GM19351 (cell line): Measurements from ENCODE around the gene GPR55.
"Not testable (repeated sequence)": the region's sequence is repeated elsewhere in the genome, so short reads cannot be mapped to it uniquely, and the experiment has no call there.

Experiments used
- ATAC-seq: cut with Tn5 transposase; IDR thresholded peaks from one replicate; pipeline ENCODE4 v1.9.1; 2021; ENCODE audit warnings: mild to moderate bottlenecking, moderate library complexity; ENCODE audit not compliant: unreplicated experiment

Gene GPR55, protein sequence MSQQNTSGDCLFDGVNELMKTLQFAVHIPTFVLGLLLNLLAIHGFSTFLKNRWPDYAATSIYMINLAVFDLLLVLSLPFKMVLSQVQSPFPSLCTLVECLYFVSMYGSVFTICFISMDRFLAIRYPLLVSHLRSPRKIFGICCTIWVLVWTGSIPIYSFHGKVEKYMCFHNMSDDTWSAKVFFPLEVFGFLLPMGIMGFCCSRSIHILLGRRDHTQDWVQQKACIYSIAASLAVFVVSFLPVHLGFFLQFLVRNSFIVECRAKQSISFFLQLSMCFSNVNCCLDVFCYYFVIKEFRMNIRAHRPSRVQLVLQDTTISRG

DNA sequence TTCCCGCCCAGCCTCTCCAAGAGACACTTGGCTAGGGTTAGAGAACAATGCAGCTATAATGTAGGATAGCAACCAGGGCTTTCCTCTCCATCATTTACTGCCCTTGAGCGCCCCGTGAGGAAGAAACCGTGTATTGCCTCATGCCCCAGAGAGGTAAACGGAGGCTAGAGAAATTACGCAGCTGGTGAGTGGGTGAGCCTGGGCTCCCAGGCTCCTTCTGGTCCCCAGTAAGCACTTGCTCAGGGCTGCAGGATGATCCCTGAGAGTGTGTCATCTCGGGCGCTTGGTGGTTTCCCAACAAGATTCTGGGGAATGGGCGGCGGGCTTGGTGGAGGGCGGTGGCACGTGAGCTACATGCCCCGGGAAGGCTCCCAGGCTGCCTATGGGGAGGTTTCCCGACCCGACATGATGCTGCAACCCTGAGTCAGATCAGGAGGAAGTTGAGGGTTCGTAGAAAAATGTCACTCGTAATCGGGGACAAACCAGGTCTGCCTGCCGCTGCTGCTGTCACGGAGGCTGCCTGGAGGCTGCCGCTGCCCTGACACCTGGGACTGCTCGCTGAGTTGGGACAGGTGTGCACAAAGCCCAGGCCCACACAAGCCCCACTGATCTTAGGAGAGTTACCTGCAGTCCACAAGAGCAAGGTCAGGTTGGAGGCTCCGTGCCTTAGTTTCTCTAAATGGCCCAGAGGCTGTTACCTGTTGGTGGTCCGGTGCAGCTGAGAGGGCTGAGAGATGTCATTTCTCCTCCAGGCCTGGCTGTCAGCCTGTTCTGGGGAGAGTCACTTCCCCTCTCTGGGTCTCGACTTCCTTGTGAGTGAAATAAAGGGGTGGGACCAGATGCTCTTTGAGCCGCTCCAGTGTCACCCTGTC, at the start of gene GPR55:
GPR55 (minus strand) TSS at position 773 of the 872 bp plus-strand sequence. CDS start 14,280 bp downstream, outside the sequence.
- ATAC-seq: peak; percentile 46

DNA sequence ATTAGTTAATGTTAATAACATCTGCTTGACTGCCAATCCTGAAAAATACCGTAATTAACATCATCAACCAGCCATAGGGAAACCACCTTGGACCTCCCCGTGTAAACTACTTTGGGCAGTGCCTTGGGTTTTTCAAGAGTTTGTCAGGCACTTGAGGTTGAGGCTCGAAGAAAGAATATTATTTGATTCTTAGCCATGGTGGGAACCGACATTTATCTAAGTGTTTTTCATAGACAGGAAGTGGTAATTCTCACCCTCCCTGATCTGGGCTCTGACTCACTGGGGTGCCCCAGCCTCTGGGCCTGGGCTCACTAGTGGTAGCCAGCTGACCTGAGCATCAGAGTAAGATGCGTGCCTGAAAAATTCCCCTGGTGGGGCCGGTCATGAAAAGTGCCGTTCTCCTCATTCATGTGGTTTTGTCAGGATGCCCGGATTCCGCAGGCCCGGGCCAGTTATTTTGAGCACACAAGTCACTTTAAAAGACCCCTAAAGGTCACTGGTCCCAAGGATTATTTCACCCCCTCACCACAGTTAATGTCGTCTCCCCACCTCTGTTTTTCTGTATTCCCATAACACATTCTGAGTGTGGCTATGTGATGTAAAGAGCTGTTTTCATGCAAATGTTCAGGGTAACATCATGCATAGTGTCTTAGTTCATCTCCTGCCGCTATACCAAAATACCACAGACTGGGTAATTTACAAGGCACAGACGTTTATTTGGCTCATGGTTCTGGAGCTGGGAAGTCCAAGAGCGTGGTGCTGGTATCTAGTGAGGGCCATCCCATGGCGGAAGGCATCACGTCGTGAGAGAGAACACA, 49.3 kb upstream of the GPR55 start:
- ATAC-seq: peak; percentile 67

DNA sequence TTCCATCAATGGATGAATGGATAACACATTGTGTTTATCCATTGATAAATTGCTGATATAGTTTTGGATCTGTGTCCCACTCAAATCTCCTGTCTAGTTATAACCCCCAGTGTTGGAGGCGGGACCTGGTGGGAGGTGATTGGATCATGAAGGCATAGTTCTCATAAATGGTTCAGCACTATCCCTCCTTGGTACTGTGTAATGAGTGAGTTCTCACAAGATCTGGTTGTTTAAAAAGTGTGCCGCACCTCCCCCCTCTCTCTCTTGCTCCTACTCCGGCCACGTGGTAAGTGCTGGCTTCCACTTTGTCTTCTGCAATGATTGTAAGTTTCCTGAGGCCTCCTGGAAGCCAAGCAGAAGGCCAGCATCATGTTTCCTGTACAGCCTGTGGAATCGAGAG, 47.0 kb upstream of the GPR55 start:
- ATAC-seq: no peak

DNA sequence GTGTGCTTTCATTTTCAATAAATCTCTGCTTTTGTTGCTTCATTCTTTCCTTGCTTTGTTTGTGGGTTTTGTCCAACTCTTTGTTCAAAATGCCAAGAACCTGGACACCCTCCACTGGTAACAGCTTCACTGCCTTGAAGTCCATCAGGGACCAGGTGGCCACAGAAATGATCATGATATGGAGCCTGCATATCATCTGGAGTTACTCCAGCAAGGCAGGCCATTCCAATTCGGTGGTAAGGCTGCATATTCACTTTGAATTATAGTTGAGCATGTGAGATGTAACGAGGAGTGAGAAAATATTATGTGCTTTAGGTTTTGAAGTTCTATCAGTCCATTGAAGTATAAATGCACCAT, 44.6 kb upstream of the GPR55 start:
- peak; percentile 2 for ATAC-seq

DNA sequence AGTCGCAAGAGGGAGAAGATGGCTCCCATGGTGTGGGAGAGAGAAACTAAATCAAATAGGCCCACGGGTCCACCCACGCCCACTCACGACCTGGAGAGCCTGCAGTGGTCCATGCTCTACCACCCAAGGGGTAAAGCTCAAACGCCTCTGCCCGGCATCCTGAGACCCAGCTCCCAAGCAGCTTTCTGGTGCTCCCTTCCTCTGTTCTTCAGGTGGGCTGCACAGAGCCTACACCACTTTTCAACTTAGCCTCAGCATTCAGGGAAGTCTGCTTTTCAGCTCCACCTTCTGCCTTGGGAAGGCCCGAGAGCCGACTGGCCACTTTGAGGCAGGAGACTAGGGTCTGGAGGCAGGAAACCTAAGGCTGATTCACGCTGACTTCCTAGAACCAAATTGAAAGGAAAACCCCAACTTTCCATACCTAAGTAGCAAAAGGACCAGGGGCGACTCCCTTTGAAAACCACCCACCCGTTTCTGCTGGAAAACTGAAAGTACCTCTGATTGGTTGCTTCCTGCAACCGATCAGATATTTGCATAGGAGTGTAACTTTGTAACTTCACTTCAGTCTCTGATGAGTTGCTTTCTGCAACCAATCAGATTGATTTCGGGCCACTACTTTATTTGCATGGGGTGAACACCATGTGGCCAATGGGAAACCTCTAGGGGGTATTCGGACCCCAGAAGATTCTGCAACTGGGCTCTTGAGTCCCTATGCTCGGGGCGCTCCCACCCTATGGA, 44.0 kb upstream of the GPR55 start:
- ATAC-seq: peak; percentile 50

DNA sequence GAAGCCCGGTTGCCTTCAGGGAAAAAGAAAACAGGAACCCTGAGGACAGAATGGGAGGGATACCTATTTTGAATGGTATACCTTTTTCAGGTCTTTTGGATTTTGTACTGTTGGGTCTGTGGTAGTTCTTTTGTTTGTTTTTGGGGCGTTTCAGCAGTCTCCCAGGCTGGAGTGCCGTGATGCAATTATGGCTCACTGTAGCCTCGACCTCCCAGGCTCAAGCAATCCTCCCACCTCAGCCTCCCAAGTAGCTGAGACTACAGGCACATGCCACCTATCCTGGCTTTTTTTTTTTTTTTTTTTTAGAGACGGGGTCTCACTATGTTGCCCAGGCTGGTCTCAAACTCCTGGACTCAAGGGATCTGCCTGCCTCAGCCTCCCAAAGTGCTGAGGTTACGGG, 43.3 kb upstream of the GPR55 start:
- not testable (repeated sequence) for ATAC-seq

DNA sequence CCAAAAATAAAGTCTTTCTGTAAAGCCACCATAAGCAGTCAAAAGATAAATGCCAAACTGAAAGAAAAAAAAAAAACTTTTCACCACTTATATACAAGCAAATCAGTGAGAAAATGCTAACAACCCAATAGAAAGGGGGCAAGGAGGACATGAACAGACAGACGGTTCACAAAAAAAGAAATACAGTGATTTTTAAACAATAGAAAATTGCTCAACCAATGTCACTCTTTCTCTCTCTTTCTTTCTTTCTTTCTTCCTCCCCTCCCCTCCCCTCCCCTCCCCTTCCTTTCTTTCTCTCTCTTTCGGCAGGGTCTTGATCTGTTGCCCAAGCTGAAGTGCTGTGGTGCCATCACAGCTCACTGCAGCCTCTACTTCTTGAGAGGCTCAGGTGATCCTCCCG, 42.1 kb upstream of the GPR55 start:
- no peak for ATAC-seq

DNA sequence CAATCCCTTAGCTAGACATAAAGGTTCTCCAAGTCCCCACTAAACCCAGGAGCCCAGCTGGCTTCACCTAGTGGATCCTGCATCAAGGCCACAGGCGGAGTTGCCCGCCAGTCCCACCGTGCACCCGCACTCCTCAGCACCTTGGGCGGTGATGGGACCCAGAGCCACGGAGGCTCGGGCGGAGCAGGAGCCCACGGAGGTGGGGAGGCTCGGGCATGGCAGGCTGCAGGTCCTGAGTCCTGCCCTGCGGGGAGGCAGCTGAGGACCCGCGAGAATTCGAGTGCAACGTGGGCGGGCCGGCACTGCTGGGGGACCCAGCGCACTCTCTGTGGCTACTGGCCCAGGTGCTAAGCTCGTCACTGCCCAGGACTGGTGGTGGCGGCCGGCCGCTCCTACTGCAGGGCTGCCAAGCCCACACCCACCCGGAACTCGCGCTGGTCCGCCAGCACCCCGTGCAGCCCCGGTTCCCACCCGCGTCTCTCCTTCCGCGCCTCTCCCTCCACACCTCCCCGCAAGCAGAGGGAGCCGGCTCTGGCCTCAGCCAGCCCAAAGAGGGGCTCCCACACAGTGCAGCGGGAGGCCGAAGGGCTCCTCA, 39.2 kb upstream of the GPR55 start:
- ATAC-seq: no peak

DNA sequence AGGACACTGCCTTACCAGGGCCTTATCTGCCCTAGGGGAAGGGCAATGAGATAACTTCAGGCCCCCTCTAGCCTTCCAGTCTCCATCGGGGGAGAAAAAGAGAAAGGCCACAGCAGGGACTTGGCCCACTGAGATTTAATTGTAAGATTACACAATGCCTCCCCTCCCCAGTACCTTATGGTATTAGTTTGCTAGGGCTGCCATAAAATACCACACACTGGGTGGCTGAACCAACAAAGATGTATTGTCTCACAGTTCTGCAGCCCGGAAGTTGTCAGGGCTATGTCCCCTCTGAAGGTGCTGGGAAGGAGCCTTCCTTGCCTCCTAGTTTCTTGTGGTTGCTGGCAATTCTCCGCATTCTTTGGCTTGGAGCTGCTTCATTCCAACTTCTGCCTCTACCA, 36.0 kb upstream of the GPR55 start:
- no peak for ATAC-seq

DNA sequence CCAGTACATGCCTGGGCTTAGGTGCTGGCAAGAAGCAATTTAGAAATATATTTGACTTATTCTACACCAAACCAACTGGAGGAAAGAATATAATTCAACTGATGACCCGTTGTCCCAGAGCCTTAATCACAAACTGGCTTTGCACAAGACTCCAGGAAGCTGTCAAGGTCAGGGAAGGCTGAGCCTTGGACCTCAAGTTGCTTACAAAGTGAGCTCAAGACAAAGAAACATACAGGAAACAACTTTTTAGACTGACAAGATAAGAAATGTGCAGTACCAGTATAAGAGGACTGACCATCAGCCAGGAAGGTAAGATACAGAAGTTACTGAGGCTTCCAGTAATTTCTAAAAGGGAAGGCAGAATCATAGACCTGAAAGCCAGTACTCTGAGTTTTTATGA, 35.0 kb upstream of the GPR55 start:
- ATAC-seq: no peak

DNA sequence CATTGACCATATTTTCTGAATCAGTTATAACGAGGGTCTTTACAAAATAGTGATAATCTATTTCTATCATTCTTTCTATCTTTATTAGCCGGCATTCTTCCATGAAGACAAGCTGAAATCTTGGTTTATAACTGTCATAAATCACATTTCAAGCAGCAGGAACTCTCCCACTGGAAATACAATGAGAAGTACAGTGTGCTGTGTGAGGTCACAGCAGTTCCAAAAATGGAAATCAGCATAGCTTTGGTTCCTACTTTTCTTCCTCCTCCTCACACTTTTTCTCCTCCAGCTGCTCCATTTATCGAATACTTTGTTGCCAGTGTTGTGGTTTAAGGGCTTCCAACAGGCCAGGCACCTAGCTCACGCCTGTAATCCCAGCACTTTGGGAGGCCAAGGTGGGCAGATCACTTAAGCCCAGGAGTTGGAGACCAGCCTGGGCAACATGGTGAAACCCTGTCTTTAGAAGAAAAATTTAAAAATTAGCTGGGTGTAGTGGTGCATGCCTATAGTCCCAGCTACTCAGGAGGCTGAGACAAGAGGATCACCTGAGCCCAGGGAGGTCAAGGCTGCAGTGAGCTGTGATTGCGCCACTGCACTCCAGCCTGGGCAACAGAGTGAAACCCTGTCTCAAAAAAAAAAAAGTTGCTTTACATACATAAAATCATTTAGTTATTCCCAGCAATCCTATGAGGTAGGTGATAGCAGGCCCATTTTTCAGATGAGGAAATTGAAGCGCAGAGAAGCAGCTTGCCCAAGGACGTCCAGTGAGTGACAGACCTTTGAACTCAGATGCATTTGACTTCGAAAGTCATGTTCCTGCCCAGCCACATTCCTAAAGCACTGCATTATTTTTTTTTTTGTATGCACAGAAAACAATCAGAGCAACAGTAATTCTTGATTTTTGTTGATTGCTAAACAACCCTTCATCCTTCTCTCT, 34.0 kb upstream of the GPR55 start:
- no peak for ATAC-seq

DNA sequence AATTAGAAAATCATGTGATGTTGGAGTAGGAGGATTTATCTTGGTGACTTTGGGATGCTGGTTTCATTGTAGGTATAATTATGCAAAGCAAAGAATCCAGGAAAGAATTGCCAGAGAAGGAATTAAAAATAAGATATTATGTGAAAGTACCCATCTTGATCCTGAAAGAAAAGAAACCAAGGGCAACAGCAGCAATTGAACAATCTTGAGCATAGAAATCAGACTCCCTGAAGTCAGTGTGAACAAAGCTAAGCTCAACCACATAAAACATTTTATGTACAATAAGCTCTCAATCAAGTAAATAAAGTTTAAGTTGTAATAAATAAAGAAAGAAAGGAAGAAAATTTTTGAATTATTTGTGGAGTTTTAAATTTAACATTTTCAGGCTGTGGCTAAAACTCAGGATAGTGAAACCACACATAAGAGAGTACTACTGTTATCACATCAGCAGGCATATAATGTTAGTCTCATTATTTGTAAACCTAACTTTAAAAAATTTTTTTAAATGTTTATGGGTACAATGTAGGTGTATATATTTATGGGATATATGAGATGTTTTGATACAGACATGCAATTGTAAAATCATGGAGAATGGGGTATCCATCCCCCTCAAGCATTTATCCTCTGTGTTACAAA, 32.8 kb upstream of the GPR55 start:
- no peak for ATAC-seq

DNA sequence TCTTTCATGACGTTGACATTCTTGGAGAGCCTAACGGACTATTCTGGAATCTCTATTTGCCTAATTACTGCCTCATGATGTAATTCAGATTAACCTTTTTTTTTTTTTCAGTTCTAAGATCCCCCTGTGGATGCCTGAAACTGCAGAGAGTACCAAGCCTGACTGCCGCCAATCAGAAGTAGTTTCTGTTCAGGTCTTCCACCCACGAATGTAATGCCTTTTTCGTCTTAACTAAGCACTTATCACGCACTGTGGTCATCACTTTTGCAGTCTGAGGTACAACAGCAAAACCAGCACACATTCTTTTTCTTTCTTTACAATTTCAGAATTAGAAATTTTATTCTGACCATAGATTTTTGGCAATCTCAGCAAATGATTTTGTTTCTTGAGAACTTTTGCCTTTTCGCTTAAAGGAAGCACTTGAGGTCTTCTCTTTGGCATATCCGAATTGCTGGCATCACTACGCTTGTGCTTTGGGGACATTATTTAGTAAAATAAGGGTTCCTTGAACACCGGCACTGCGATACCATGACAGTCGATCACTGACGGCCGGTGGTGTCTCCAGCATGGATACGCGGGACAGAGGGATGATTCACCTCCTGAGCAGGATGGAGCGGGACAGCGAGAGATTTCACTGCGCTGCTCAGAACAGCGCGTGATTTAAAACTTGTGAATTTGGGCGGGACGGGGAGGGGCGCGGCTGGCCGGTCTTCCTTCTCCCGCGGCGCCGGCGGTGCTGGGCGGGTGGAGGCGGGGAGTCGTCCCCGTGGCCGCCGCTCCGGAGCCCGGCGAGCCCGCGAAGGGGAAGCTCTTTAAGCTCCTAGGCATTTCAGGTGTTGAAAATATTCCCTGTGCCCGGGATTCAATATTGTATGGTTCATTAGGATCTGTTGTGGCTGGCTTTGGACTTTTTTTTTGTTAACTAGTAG, 32.0 kb upstream of the GPR55 start:
- peak; percentile 75 for ATAC-seq

DNA sequence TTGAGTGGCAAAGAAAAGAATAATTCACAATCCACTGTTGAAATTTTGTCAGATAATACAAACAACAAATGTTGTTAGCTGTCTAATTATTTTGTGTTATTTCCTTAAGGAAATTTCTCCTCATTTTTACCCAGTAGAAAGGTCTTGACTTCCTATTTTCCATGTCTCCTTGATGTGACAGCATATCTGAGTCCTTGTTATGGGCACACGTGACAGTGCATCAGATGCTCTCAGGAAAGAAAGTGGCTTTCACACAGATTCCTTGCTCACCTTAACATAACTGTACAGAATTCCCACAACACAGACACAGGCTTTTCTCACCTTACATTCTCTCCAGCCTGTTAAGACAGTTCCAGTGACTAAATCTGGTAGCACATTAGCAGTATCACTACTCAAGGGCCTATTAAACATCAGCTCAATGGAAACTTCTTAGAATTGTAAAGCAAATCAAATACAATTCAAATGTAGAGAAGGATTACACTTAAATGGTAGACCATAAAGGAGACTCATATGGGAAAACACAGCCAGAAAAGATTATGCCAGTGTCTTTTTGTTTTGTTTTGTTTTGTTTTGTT, 30.2 kb upstream of the GPR55 start:
- no peak for ATAC-seq

DNA sequence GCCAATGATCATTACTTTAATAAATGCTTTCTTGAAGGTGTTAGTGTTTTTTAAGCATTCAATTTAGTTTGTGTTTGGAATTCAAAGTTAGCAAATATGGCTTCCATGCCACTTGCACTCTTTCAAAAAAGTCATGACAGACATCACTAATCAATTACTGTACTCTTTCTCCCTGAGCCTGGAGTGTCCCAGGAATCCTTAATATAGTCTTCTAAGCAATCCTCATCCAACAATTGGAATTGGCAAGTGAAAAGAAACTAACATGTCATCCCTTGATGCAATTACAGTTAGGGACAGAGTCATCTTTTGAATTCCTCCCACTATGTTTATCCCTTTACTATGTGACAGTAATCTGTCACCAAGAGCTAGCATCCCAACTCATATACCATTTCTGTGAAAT, 29.7 kb upstream of the GPR55 start:
- ATAC-seq: no peak

DNA sequence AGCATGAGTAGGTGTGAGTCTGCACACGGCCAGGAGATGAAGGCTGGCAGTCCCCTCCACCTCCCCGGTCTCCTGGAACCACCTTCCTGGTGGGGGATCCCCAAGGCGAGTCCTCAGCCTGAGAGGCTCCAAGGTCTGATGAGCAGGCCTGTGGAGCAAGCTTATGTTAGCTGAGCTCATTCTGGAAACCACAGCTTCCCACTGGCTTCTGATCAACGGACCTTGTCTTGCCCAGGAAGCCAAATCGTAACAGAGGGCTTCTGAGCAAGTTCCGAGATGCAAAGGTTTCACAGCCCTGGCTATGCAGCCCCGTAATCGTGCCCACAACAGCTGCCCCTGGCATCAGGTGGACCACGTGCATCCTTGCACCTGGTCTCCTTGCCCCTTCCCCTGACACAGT, 28.8 kb upstream of the GPR55 start:
- ATAC-seq: no peak

DNA sequence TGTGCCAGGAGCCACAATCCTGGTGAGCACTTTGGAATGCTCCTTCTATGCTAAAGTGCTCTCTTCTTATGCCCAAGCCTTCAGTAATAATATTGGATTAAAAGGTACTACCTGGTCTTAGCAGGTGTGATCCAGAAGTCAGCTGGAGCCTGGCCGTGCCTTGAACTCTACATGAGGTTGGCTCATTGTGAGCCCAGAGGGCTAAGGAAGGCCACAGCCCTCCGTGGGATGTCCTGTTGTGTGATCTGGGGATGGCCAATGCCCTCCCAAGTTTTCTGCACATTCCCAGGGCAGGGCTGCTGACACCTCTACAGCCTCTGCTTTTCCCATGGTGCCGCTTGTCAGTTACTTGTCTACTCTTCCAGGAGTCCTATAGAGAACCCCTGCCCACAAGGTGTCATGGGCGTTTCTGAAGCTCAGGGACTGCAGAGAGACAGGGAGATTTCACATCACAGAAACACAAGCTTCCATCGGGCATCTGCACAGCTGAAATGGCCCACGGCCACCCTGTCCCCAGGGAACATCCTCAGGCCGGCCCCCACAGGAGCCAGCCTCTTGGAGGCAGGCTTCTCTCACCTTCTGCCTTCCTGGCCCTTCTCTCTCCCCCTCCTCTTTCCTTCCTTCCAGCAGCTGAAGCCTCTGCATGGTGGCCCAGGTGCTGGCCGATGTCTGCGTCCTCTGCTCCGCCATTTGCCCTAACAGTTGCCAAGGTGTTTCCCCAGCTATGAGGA, 27.3 kb upstream of the GPR55 start:
- ATAC-seq: no peak
